GM13976 (cell line): ENCODE data around the gene ZDHHC11B.
A peak's percentile ranks its signal among the peaks of the same experiment; 100 is the strongest.

Source experiments
- DNase-seq: peaks from one replicate; pipeline ENCODE4 v3.0.0; 2012; ENCODE audit warnings: low spot score
- in situ Hi-C: fragments of 300-500 bp; cut with MboI; formaldehyde crosslinking; loops from one replicate; pipeline ENCODE4 v1.12.0; 2022; ENCODE audit warnings: low sequenced_read_pairs, mixed read lengths, inconsistent platforms; ENCODE audit not compliant: unreplicated experiment
- TF ChIP-seq, protein P1 (sequence below): IDR thresholded peaks from 2 replicates; pipeline ENCODE4 v1.5.1; 2012; ENCODE audit warnings: borderline replicate concordance, mild to moderate bottlenecking; ENCODE audit not compliant: insufficient read depth; ENCODE audit errors: extremely low read depth, missing control alignments, control extremely low read depth

Gene ZDHHC11B

GRCh38 chr5:673831-674629, 110.5 kb downstream of the ZDHHC11B start:
- in situ Hi-C loops, result no loop called here
- DNase-seq, result no peak
- TF ChIP-seq, protein P1, sequence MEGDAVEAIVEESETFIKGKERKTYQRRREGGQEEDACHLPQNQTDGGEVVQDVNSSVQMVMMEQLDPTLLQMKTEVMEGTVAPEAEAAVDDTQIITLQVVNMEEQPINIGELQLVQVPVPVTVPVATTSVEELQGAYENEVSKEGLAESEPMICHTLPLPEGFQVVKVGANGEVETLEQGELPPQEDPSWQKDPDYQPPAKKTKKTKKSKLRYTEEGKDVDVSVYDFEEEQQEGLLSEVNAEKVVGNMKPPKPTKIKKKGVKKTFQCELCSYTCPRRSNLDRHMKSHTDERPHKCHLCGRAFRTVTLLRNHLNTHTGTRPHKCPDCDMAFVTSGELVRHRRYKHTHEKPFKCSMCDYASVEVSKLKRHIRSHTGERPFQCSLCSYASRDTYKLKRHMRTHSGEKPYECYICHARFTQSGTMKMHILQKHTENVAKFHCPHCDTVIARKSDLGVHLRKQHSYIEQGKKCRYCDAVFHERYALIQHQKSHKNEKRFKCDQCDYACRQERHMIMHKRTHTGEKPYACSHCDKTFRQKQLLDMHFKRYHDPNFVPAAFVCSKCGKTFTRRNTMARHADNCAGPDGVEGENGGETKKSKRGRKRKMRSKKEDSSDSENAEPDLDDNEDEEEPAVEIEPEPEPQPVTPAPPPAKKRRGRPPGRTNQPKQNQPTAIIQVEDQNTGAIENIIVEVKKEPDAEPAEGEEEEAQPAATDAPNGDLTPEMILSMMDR, result no peak

DNA sequence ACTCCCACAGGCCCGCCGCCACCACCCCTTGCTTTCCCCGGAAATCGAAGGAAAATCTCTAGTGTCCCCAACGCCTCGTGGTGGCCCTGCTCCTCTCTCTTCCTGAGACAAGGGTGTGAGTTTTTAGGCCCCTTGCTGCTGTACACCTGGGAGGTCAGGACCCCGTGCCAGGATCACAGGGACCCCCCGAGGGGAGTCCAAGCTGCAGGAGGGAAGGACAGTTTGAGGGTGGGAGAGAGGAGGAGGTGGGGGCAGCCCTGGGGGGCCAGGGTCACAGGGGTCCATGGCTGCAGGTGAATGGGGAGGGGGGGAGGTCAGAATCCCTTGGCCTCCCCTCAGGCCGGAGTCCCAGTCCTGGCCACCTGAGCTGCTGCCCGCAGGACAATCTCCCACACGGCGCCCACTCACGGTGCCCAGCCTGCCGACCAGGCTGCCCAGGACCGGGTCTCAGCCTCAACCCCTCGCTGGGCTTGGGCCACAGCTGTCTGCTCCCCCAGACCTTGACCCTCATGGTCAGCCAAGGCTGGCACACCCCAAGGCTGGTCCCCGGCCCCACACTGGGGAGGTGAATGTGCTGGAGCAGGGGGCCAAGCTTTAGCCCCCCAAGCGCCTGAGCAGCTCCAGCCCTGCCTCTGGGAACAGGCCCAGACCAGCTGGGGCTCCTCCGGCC, 111.2 kb downstream of the ZDHHC11B start:
- TF ChIP-seq, protein P1, result no peak
- DNase-seq, result no peak
- in situ Hi-C loops, result no loop called here

DNA sequence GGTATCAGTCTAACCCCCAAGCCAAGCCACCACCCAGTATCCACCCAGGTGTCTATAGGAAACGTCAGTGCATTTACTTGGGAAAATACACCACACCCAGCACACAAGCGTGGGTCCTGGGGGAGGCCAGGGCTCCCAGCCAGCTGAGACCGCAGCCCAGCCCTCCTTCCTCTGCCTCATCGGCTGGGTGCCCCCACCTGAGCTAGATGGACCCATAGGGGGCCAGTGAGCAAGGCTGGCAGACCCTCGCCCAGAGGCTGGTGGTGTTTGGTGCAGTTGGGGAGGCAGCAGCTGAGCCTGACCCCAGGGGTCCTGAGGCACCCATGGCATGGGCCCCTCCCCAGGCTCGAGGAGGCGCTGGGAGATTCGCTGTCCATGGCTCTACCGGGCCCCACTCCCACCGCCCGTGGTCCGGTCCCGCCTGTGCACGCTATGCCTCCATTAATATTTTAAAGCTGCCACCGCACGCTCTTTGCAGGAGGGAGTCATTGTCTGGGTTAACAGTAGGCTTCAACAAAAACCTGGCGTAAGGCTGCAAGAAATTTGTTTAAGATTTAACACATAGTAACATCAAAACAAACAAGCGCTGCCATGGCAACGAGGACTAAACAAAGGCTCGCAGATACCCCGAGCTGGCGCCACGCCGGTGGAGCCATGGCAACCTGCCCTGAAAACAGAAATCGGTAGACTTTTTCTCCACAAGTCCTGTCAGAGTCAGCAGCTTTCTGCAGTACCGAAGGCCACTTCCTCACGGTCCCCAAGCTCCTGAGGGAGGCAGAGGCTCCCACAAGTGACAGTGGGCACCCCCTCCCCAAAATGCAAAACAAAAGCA, 112.0 kb downstream of the ZDHHC11B start:
- TF ChIP-seq, protein P1, result no peak
- no peak for DNase-seq
- in situ Hi-C loops, result no loop called here

- in situ Hi-C loops, result no loop called here
Measured at GRCh38 chr5:671459-672328, 112.8 kb downstream of the ZDHHC11B start.

GRCh38 chr5:670396-671270, 113.9 kb downstream of the ZDHHC11B start:
- TF ChIP-seq, protein P1, result no peak
- in situ Hi-C loops, result no loop called here
- DNase-seq, result no peak

More at GRCh38 chr5:671459-672328, 112.8 kb downstream of the ZDHHC11B start:
- TF ChIP-seq, protein P1, result peak; percentile 78
- DNase-seq, result peak; percentile 86
